ENCODE measurements around the gene HLA-DMA. TPM values are rescaled to one million over a fixed set of nuclear protein-coding genes. Genes with fewer than 3 reads are reported as not detected.
A peak's percentile ranks its signal among the peaks of the same experiment; 100 is the strongest.

The HLA-DMA gene
- total RNA-seq, 1 experiment from 2014 or later, result 3.0 TPM

- ChIA-PET CTCF (no interaction called here), POLR2A (ENCODE audit: unreplicated experiment) (no interaction called here)
- Histone ChIP-seq H3K4me3 (ENCODE audit: low read length) (no peak overlapping the region), H3K4me2 (ENCODE audit: low read length) (no peak overlapping the region), H3K4me1 (ENCODE audit: insufficient read depth, low read length) (peaks cover 2% of the 10 kb centered on the region; the same call in 1 of the 2 replicates), H3K27me3 (ENCODE audit: low read length) (peaks cover 42% of the 10 kb centered on the region), H2AFZ (ENCODE audit: low read length) (no peak overlapping the region), H3K27ac (ENCODE audit: low read length) (no peak overlapping the region), H4K20me1 (ENCODE audit: low read length) (no peaks in the 10 kb centered on the region), H3F3A (ENCODE audit: low read length, unreplicated experiment) (no peaks in the 10 kb centered on the region), H3K9me3 (ENCODE audit: low read length) (no peaks in the 10 kb centered on the region), H3K9ac (ENCODE audit: low read length) (no peak overlapping the region), H3K79me2 (ENCODE audit: low read length) (no peaks in the 10 kb centered on the region), H3K9me2 (replicated peaks; ENCODE audit: low read length) (no peaks in the 10 kb centered on the region), H3K36me3 (ENCODE audit: low read depth, low read length) (no peaks in the 10 kb centered on the region)
- TF ChIP-seq EZH2 (IDR thresholded peaks at IDR 0.05; ENCODE audit: low read length, unreplicated experiment) (no peak), EZH2phosphoT487 (IDR thresholded peaks at IDR 0.05; ENCODE audit: borderline replicate concordance, low read length) (no peak), CTCF (conservative IDR thresholded peaks at IDR 0.05; ENCODE audit: low read depth, low read length) (no peak)
- DNase-seq, result no peak
- no peak for ATAC-seq
- intact Hi-C loops (cut with micrococcal nuclease), result no loop called here
- no TSS peak for BruUV-seq (replicated peaks)
Measured at GRCh38 chr6:32935551-32936238, 17.2 kb downstream of the HLA-DMA start.

DNA sequence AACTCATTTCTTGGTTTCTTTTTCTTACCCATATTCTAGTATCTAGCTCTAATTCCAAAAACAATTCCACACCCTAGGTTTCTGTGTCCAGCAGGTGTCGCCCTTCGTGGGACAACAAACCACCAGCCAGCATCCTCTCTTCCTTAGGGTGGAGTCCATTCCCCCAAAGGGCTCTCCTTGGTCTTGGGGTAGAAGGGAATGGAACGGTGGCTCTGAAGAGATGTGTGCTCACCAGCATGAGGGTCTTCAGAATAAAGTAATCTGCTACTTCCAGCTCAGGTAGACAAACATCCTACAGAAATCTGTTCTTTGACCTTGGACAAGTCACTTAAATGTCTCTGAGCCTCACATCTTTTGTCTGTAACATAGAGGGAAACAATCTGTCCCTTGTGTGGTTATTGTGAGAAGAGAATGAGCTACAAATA lies 19.2 kb downstream of the HLA-DMA start:
- DNase-seq (peak; percentile 80), ATAC-seq (peak; percentile 71)
- no peaks in the 10 kb centered on the region for H3F3A ChIP-seq (ENCODE audit: low read length, unreplicated experiment)
- no peaks in the 10 kb centered on the region for H3K9me2 ChIP-seq (replicated peaks; ENCODE audit: low read length)
- H3K4me3 ChIP-seq (ENCODE audit: low read length), result no peak overlapping the region
- BruUV-seq (replicated peaks), result no TSS peak
- POLR2A ChIA-PET (ENCODE audit: unreplicated experiment), result interaction anchor here (0.6 to 1.0 kb wide), 2 partner anchors 41 to 51 kb away, joined by 5 read pairs; no protein-coding TSS in a partner anchor
- H3K27ac ChIP-seq (ENCODE audit: low read length), result no peak overlapping the region
- H3K79me2 ChIP-seq (ENCODE audit: low read length), result no peaks in the 10 kb centered on the region
- TF ChIP-seq CTCF (conservative IDR thresholded peaks at IDR 0.05; ENCODE audit: low read depth, low read length) (peak; percentile 92), EZH2phosphoT487 (IDR thresholded peaks at IDR 0.05; ENCODE audit: borderline replicate concordance, low read length) (no peak)
- CTCF ChIA-PET, result interaction anchor here (0.6 to 2.6 kb wide), 13 partner anchors 13 to 135 kb away, joined by 3 to 74 read pairs (median 4); partner anchors contain the start of gene HLA-DMA
- no peak overlapping the region for H2AFZ ChIP-seq (ENCODE audit: low read length)
- intact Hi-C loops (cut with micrococcal nuclease), result loop anchor here (1.0 to 5.0 kb wide), 3 partner anchors 13 to 51 kb away; no protein-coding TSS in a partner anchor
- no peaks in the 10 kb centered on the region for H3K36me3 ChIP-seq (ENCODE audit: low read depth, low read length)
- H3K4me2 ChIP-seq (ENCODE audit: low read length), result no peak overlapping the region
- no peaks in the 10 kb centered on the region for H4K20me1 ChIP-seq (ENCODE audit: low read length)
- H3K9me3 ChIP-seq (ENCODE audit: low read length), result no peaks in the 10 kb centered on the region
- peaks cover 44% of the 10 kb centered on the region for H3K27me3 ChIP-seq (ENCODE audit: low read length)
- H3K4me1 ChIP-seq (ENCODE audit: insufficient read depth, low read length), result no peaks in the 10 kb centered on the region
- H3K9ac ChIP-seq (ENCODE audit: low read length), result no peak overlapping the region

Data from PC-3 (cell line).